IMR-90 (cell line): ENCODE data around the gene MALL. TPM values are rescaled to one million over a fixed set of nuclear protein-coding genes. Genes with fewer than 3 reads are reported as not detected.

Experiments used
- ATAC-seq: fragments of 200-7000 bp; cut with Tn5 transposase; 2 replicates; pipeline ENCODE4 v1.9.1; 2020; ENCODE audit warnings: low read depth, mild to moderate bottlenecking, moderate library complexity
- BruUV-seq: library from RNA; stranded (reverse); fragments of 400-500 nt; replicated peaks from 2 replicates; lab custom pipeline; 2021; lab: Mats Ljungman, UMichigan
- CTCF ChIA-PET: fragments of 300-600 bp; formaldehyde crosslinking; extraction: SDS; loops from one replicate; lab custom pipeline; 2021; ENCODE audit warnings: antibody characterized with exemption; lab: Yijun Ruan, JAX
- POLR2A ChIA-PET: fragments of 300-600 bp; sonication (Branson Sonifier 250); formaldehyde crosslinking; loops from one replicate; lab custom pipeline; 2022; ENCODE audit warnings: antibody characterized with exemption; ENCODE audit not compliant: unreplicated experiment; lab: Charles Lee
- DNase-seq: peaks from one replicate; pipeline ENCODE4 v3.0.0; 2013
- H2AFZ ChIP-seq: replicated peaks from 2 replicates; pipeline ENCODE3; 2013; ENCODE audit warnings: low read length, mild to moderate bottlenecking; ENCODE audit not compliant: poor library complexity
- H2AK5ac ChIP-seq: 2 replicates; pipeline ENCODE4 v1.6.1; 2013; ENCODE audit warnings: low read depth, low read length, inconsistent platforms
- H2AK9ac ChIP-seq: replicated peaks from 2 replicates; pipeline ENCODE3; 2013; ENCODE audit warnings: mild to moderate bottlenecking, low read depth, low read length, moderate library complexity; ENCODE audit not compliant: poor library complexity
- H2BK120ac ChIP-seq: 2 replicates; pipeline ENCODE4 v1.6.1; 2013; ENCODE audit warnings: low read depth, low read length, inconsistent platforms
- H2BK15ac ChIP-seq: 3 replicates; pipeline ENCODE4 v1.6.1; 2013; ENCODE audit warnings: low read depth, low read length, inconsistent platforms
- H2BK20ac ChIP-seq: 2 replicates; pipeline ENCODE4 v1.6.1; 2013; ENCODE audit warnings: low read depth, mild to moderate bottlenecking, inconsistent platforms, low read length, moderate library complexity
- H2BK5ac ChIP-seq: 2 replicates; pipeline ENCODE4 v1.6.1; 2013; ENCODE audit warnings: mild to moderate bottlenecking, low read depth, low read length, inconsistent platforms; ENCODE audit not compliant: poor library complexity, severe bottlenecking
- H3K14ac ChIP-seq: replicated peaks from 2 replicates; pipeline ENCODE4 v1.6.1; 2013; ENCODE audit warnings: low read depth, low read length, inconsistent platforms
- H3K18ac ChIP-seq: 2 replicates; pipeline ENCODE4 v1.6.1; 2013; ENCODE audit warnings: low read depth, low read length, control low read depth
- H3K23ac ChIP-seq: 2 replicates; pipeline ENCODE4 v1.6.1; 2013; ENCODE audit warnings: low read depth, low read length, inconsistent platforms
- H3K27ac ChIP-seq: 2 replicates; pipeline ENCODE4 v1.5.1; 2013; ENCODE audit warnings: mild to moderate bottlenecking, control low read depth, low read length; ENCODE audit not compliant: insufficient read depth
- H3K27me3 ChIP-seq: 2 replicates; pipeline ENCODE4 v1.6.1; 2013; ENCODE audit warnings: low read length; ENCODE audit not compliant: control insufficient read depth, insufficient read depth
- H3K36me3 ChIP-seq: 2 replicates; pipeline ENCODE4 v1.6.1; 2013; ENCODE audit warnings: low read length, mixed read lengths; ENCODE audit not compliant: control insufficient read depth, insufficient read depth
- H3K4ac ChIP-seq: 2 replicates; pipeline ENCODE4 v1.6.1; 2013; ENCODE audit warnings: low read depth, low read length, inconsistent platforms
- H3K4me1 ChIP-seq: 2 replicates; pipeline ENCODE4 v1.6.1; 2013; ENCODE audit warnings: low read length, mixed read lengths; ENCODE audit not compliant: control insufficient read depth, insufficient read depth
- H3K4me2 ChIP-seq: 2 replicates; pipeline ENCODE4 v1.6.1; 2013; ENCODE audit warnings: low read depth, mild to moderate bottlenecking, control low read depth, low read length, moderate library complexity
- H3K4me3 ChIP-seq: 2 replicates; pipeline ENCODE4 v1.5.1; 2013; ENCODE audit warnings: low read depth, mild to moderate bottlenecking, control low read depth, low read length, moderate library complexity; ENCODE audit not compliant: insufficient read depth
- H3K56ac ChIP-seq: 2 replicates; pipeline ENCODE4 v1.6.1; 2013; ENCODE audit warnings: low read length, inconsistent platforms; ENCODE audit not compliant: insufficient read depth; ENCODE audit errors: extremely low read depth
- H3K79me1 ChIP-seq, 2 experiments: 2 replicates each; pipeline ENCODE4 v1.6.1; 2013; ENCODE audit warnings: low read length in 2 of 2, inconsistent platforms in 1 of 2, low read depth in 1 of 2
- H3K9ac ChIP-seq: 2 replicates; pipeline ENCODE4 v1.6.1; 2013; ENCODE audit warnings: low read depth, low read length, control low read depth
- H3K9me1 ChIP-seq: 2 replicates; pipeline ENCODE4 v1.6.1; 2013; ENCODE audit warnings: low read length, inconsistent platforms; ENCODE audit not compliant: insufficient read depth
- H3K9me3 ChIP-seq: 2 replicates; pipeline ENCODE4 v1.6.1; 2013; ENCODE audit warnings: low read length; ENCODE audit not compliant: control insufficient read depth, insufficient read depth
- H4K20me1 ChIP-seq: 2 replicates; pipeline ENCODE4 v1.6.1; 2013; ENCODE audit warnings: low read length, inconsistent platforms; ENCODE audit not compliant: insufficient read depth
- H4K5ac ChIP-seq: 2 replicates; pipeline ENCODE4 v1.6.1; 2013; ENCODE audit warnings: mild to moderate bottlenecking, low read depth, low read length, control low read depth
- H4K8ac ChIP-seq, 2 experiments: 2 replicates each; pipeline ENCODE4 v1.6.1; 2013; ENCODE audit warnings: low read depth in 2 of 2, low read length in 2 of 2, control low read depth in 1 of 2, inconsistent platforms in 1 of 2
- H4K91ac ChIP-seq: 2 replicates; pipeline ENCODE4 v1.6.1; 2013; ENCODE audit warnings: low read depth, low read length, inconsistent platforms; ENCODE audit not compliant: insufficient read depth
- BHLHE40 ChIP-seq: fragments of 150-350 bp; IDR thresholded peaks from 2 replicates; pipeline ENCODE4 v1.6.1; 2016; ENCODE audit warnings: mild to moderate bottlenecking, low read depth, low read length
- CEBPB ChIP-seq: IDR thresholded peaks from 2 replicates; pipeline ENCODE4 v1.6.1; 2012; ENCODE audit warnings: low read depth, low read length, improper control_type of control experiment
- CHD1 ChIP-seq: IDR thresholded peaks from 2 replicates; pipeline ENCODE4 v1.6.1; 2012; ENCODE audit warnings: low read depth, low read length, improper control_type of control experiment
- FOS ChIP-seq: fragments of 150-350 bp; IDR thresholded peaks from 2 replicates; pipeline ENCODE4 v1.6.1; 2016; ENCODE audit warnings: low read depth, low read length
- MAFK ChIP-seq: IDR thresholded peaks from 2 replicates; pipeline ENCODE4 v1.6.1; 2012; ENCODE audit warnings: low read depth, low read length, improper control_type of control experiment
- MAZ ChIP-seq: IDR thresholded peaks from 2 replicates; pipeline ENCODE4 v1.6.1; 2012; ENCODE audit warnings: low read depth, mild to moderate bottlenecking, low read length, improper control_type of control experiment, moderate library complexity, borderline replicate concordance
- MXI1 ChIP-seq: IDR thresholded peaks from 2 replicates; pipeline ENCODE4 v1.6.1; 2012; ENCODE audit warnings: low read depth, mild to moderate bottlenecking, low read length, moderate library complexity, borderline replicate concordance
- NFE2L2 ChIP-seq: fragments of 150-350 bp; IDR thresholded peaks from 2 replicates; pipeline ENCODE4 v1.6.1; 2016; ENCODE audit warnings: low read depth, mild to moderate bottlenecking, low read length
- POLR2A ChIP-seq: IDR thresholded peaks from 2 replicates; pipeline ENCODE4 v1.6.1; 2012; ENCODE audit warnings: mild to moderate bottlenecking, low read depth, low read length
- RAD21 ChIP-seq: IDR thresholded peaks from 2 replicates; pipeline ENCODE4 v1.6.1; 2012; ENCODE audit warnings: low read length, improper control_type of control experiment
- RCOR1 ChIP-seq: IDR thresholded peaks from 2 replicates; pipeline ENCODE4 v1.6.1; 2012; ENCODE audit warnings: mild to moderate bottlenecking, low read length, improper control_type of control experiment; ENCODE audit not compliant: insufficient replicate concordance
- RFX5 ChIP-seq: IDR thresholded peaks from 2 replicates; pipeline ENCODE4 v1.8.0; 2012; ENCODE audit warnings: low read depth, mild to moderate bottlenecking, low read length, moderate library complexity
- SMC3 ChIP-seq: fragments of 150-350 bp; IDR thresholded peaks from 2 replicates; pipeline ENCODE4 v1.6.1; 2016; ENCODE audit warnings: low read depth, mild to moderate bottlenecking, antibody characterized with exemption, low read length, moderate library complexity
- WGBS, 2 experiments: methylation state at CpG; one replicate each; pipeline versions ENCODE4 v1.1.5 to v1.1.7; 2013; ENCODE audit warnings: missing lambda C conversion rate in 2 of 2; ENCODE audit not compliant: insufficient read length in 1 of 2; ENCODE audit errors: extremely low coverage in 2 of 2; 5-methylcytosine and 5-hydroxymethylcytosine counted together
- dilution Hi-C: fragments of 300-500 bp; cut with HindIII; formaldehyde crosslinking; loops from one replicate; pipeline ENCODE4 v1.14.3; 2018; ENCODE audit warnings: low sequenced_read_pairs; ENCODE audit not compliant: unreplicated experiment
- in situ Hi-C: fragments of 300-500 bp; cut with MboI; formaldehyde crosslinking; loops from 3 replicates; pipeline ENCODE4 v1.14.3; 2019; ENCODE audit warnings: low sequenced_read_pairs, inconsistent platforms, mixed read lengths
- intact Hi-C: fragments of 100-400 bp; cut with micrococcal nuclease; formaldehyde crosslinking; loops from 2 replicates; pipeline ENCODE4 v1.10.0; 2022
- polyA plus RNA-seq, 3 experiments: library from polyadenylated mRNA; depleted of rRNA; stranded (reverse); fragments of >200 nt; gene quantifications; 2 replicates each; pipeline ENCODE4 v1.2.3, GENCODE V29; 2012; ENCODE audit warnings: low replicate concordance in 1 of 3
- total RNA-seq: library from RNA; depleted of rRNA; stranded (reverse); fragments of >200 nt; gene quantifications from 2 replicates; pipeline ENCODE4 v1.2.3, GENCODE V29; 2012
- TF ChIP-seq, protein P1 (sequence below): fragments of 150-350 bp; IDR thresholded peaks from 2 replicates; pipeline ENCODE4 v1.6.1; 2016; ENCODE audit warnings: low read depth, mild to moderate bottlenecking, low read length, moderate library complexity, borderline replicate concordance
- TF ChIP-seq, protein P2 (sequence below): fragments of 150-350 bp; IDR thresholded peaks from 2 replicates; pipeline ENCODE4 v1.6.1; 2017; ENCODE audit warnings: mild to moderate bottlenecking, antibody characterized with exemption, low read length, low read depth
- TF ChIP-seq, protein P3 (sequence below): conservative IDR thresholded peaks from 2 replicates; pipeline ENCODE4 v1.5.1; 2012; ENCODE audit warnings: mild to moderate bottlenecking, low read depth, low read length, improper control_type of control experiment

MALL gene
- total and polyA plus RNA-seq, 2 of the 4 experiments (the other 2 are of a cell fraction): 1.6 TPM

DNA sequence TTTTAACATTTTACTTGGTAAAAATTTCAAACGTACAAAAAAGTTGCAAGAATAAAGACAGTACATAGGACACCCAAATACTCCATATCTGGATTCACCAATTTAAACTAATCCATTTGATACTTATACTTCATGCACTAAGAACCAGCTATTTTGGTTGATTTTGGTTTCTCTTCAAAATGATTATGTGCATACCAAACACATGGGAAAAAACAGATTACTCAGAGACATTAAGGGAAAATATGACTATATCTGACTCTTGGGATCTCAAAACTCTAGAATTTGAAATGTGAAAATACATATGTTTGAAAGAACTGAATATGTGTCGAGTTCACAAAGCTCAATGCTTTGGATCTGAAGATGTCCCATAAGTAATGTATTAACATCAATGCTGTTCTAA, 15.5 kb upstream of the MALL start:
- H2BK120ac ChIP-seq: no peak overlapping the region
- ATAC-seq: no peak
- no peak overlapping the region for H4K91ac ChIP-seq
- BruUV-seq: no TSS peak
- H3K27ac ChIP-seq: no peak overlapping the region
- no peak overlapping the region for H3K9ac ChIP-seq
- no peak overlapping the region for H2BK20ac ChIP-seq
- H2BK15ac ChIP-seq: no peak overlapping the region
- no peak overlapping the region for H3K4me2 ChIP-seq
- H3K4me1 ChIP-seq: no peaks in the 10 kb centered on the region
- no peaks in the 10 kb centered on the region for H3K27me3 ChIP-seq
- H3K23ac ChIP-seq: no peak overlapping the region
- H3K4ac ChIP-seq: no peak overlapping the region
- no peak overlapping the region for H2AK5ac ChIP-seq
- H4K20me1 ChIP-seq: no peaks in the 10 kb centered on the region
- no peak overlapping the region for H2AFZ ChIP-seq
- H3K4me3 ChIP-seq: no peak overlapping the region
- WGBS, 2 experiments: no CpG with 5 or more reads among the region's 2 CpGs
- H2BK5ac ChIP-seq: no peak overlapping the region
- POLR2A ChIA-PET: no interaction called here
- in situ Hi-C loops (no loop called here), intact Hi-C loops (no loop called here), dilution Hi-C loops (no loop called here)
- H3K9me1 ChIP-seq: no peaks in the 10 kb centered on the region
- no peak overlapping the region for H3K56ac ChIP-seq
- no peak overlapping the region for H3K18ac ChIP-seq
- TF ChIP-seq RCOR1 (no peak), MAFK (no peak), CEBPB (no peak), RFX5 (no peak), FOS (no peak), MAZ (no peak), CHD1 (no peak), SMC3 (no peak), POLR2A (no peak), NFE2L2 (no peak), BHLHE40 (no peak), RAD21 (no peak), MXI1 (no peak)
- TF ChIP-seq, protein P1, sequence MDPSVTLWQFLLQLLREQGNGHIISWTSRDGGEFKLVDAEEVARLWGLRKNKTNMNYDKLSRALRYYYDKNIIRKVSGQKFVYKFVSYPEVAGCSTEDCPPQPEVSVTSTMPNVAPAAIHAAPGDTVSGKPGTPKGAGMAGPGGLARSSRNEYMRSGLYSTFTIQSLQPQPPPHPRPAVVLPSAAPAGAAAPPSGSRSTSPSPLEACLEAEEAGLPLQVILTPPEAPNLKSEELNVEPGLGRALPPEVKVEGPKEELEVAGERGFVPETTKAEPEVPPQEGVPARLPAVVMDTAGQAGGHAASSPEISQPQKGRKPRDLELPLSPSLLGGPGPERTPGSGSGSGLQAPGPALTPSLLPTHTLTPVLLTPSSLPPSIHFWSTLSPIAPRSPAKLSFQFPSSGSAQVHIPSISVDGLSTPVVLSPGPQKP: no peak
- TF ChIP-seq, protein P2, sequence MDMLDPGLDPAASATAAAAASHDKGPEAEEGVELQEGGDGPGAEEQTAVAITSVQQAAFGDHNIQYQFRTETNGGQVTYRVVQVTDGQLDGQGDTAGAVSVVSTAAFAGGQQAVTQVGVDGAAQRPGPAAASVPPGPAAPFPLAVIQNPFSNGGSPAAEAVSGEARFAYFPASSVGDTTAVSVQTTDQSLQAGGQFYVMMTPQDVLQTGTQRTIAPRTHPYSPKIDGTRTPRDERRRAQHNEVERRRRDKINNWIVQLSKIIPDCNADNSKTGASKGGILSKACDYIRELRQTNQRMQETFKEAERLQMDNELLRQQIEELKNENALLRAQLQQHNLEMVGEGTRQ: no peak
- TF ChIP-seq, protein P3, sequence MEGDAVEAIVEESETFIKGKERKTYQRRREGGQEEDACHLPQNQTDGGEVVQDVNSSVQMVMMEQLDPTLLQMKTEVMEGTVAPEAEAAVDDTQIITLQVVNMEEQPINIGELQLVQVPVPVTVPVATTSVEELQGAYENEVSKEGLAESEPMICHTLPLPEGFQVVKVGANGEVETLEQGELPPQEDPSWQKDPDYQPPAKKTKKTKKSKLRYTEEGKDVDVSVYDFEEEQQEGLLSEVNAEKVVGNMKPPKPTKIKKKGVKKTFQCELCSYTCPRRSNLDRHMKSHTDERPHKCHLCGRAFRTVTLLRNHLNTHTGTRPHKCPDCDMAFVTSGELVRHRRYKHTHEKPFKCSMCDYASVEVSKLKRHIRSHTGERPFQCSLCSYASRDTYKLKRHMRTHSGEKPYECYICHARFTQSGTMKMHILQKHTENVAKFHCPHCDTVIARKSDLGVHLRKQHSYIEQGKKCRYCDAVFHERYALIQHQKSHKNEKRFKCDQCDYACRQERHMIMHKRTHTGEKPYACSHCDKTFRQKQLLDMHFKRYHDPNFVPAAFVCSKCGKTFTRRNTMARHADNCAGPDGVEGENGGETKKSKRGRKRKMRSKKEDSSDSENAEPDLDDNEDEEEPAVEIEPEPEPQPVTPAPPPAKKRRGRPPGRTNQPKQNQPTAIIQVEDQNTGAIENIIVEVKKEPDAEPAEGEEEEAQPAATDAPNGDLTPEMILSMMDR: no peak
- H3K79me1 ChIP-seq: no peaks in the 10 kb centered on the region
- H3K14ac ChIP-seq: no peak overlapping the region
- no peaks in the 10 kb centered on the region for H3K9me3 ChIP-seq
- DNase-seq: no peak
- CTCF ChIA-PET: no interaction called here
- no peak overlapping the region for H4K8ac ChIP-seq
- no peak overlapping the region for H4K5ac ChIP-seq
- no peak overlapping the region for H2AK9ac ChIP-seq
- H3K36me3 ChIP-seq: no peaks in the 10 kb centered on the region
